HEK293 (cell line): ENCODE data around the gene SF3B5.
A peak's percentile ranks its signal among the peaks of the same experiment; 100 is the strongest.

Experiments
- CTCF ChIA-PET: fragments of 350-600 bp; formaldehyde crosslinking; extraction: SDS; loops from one replicate; lab custom pipeline; 2021; ENCODE audit warnings: antibody characterized with exemption; lab: Yijun Ruan, JAX
- POLR2A ChIA-PET: fragments of 300-600 bp; formaldehyde crosslinking; extraction: SDS; loops from one replicate; lab custom pipeline; 2020; ENCODE audit warnings: antibody characterized with exemption, inconsistent platforms; lab: Yijun Ruan, JAX
- H3K27ac ChIP-seq: fragments of 200-500 bp; sonication (Bioruptor generic); 2 replicates; pipeline ENCODE4 v1.5.1; 2014; ENCODE audit warnings: low read depth, low read length, control low read depth, inconsistent platforms; ENCODE audit errors: extremely low read depth
- H3K36me3 ChIP-seq, 2 experiments: fragments of 200-500 bp in 1 of 2; sonication (Bioruptor generic) in 1 of 2; 1 replicate in 1 of 2; 2 replicates in 1 of 2; pipeline ENCODE4 v1.5.1; 2014 to 2017; ENCODE audit warnings: inconsistent platforms in 2 of 2, low read length in 2 of 2; ENCODE audit not compliant: control insufficient read depth in 2 of 2, insufficient read depth in 1 of 2
- H3K4me1 ChIP-seq: fragments of 200-500 bp; sonication (Bioruptor generic); 2 replicates; pipeline ENCODE4 v1.5.1; 2014; ENCODE audit warnings: mild to moderate bottlenecking, low read length, inconsistent platforms; ENCODE audit not compliant: control insufficient read depth, insufficient read depth
- H3K4me3 ChIP-seq: 2 replicates; pipeline ENCODE4 v1.5.1; 2011; ENCODE audit warnings: low read depth, mild to moderate bottlenecking, control low read depth, low read length, moderate library complexity
- H3K9me3 ChIP-seq: fragments of 200-500 bp; sonication (Bioruptor generic); 2 replicates; pipeline ENCODE4 v1.5.1; 2014; ENCODE audit warnings: low read depth, low read length, inconsistent platforms; ENCODE audit not compliant: control insufficient read depth, insufficient read depth
- IKZF3 ChIP-seq: fragments of 450-650 bp; IDR thresholded peaks from 2 replicates; pipeline ENCODE4 v1.5.0; 2018; ENCODE audit warnings: missing biosample characterization, mild to moderate bottlenecking, missing genetic modification characterization, moderate library complexity
- KLF17 ChIP-seq: fragments of 450-650 bp; formaldehyde crosslinking; IDR thresholded peaks from 2 replicates; pipeline ENCODE4 v1.5.1; 2016; ENCODE audit warnings: missing biosample characterization, missing genetic modification characterization
- PRDM10 ChIP-seq: fragments of 450-650 bp; formaldehyde crosslinking; IDR thresholded peaks from 2 replicates; pipeline ENCODE4 v1.5.1; 2016; ENCODE audit warnings: missing biosample characterization, missing genetic modification characterization
- REPIN1 ChIP-seq: fragments of 450-650 bp; formaldehyde crosslinking; IDR thresholded peaks from 2 replicates; pipeline ENCODE4 v1.5.1; 2017; ENCODE audit warnings: missing biosample characterization, missing genetic modification characterization, low read depth
- SP2 ChIP-seq: fragments of 450-650 bp; formaldehyde crosslinking; IDR thresholded peaks from 2 replicates; pipeline ENCODE4 v1.5.1; 2016; ENCODE audit warnings: missing biosample characterization, missing genetic modification characterization
- ZBTB11 ChIP-seq: fragments of 450-650 bp; formaldehyde crosslinking; conservative IDR thresholded peaks from 2 replicates; pipeline ENCODE4 v1.5.1; 2016; ENCODE audit warnings: low read depth, missing biosample characterization, missing genetic modification characterization
- ZNF140 ChIP-seq: fragments of 450-650 bp; formaldehyde crosslinking; IDR thresholded peaks from 2 replicates; pipeline ENCODE4 v1.5.1; 2016; ENCODE audit warnings: missing biosample characterization, missing genetic modification characterization
- ZNF148 ChIP-seq: fragments of 450-650 bp; formaldehyde crosslinking; IDR thresholded peaks from 2 replicates; pipeline ENCODE4 v1.5.0; 2017; ENCODE audit warnings: missing biosample characterization, missing genetic modification characterization, borderline replicate concordance
- ZNF211 ChIP-seq: fragments of 450-650 bp; formaldehyde crosslinking; IDR thresholded peaks from 2 replicates; pipeline ENCODE4 v1.5.1; 2016; ENCODE audit warnings: low read depth, missing biosample characterization, missing genetic modification characterization
- ZNF221 ChIP-seq: fragments of 450-650 bp; formaldehyde crosslinking; IDR thresholded peaks from 2 replicates; pipeline ENCODE4 v1.5.1; 2017; ENCODE audit warnings: missing biosample characterization, missing genetic modification characterization, borderline replicate concordance
- ZNF341 ChIP-seq: fragments of 450-650 bp; formaldehyde crosslinking; IDR thresholded peaks from 2 replicates; pipeline ENCODE4; 2016; ENCODE audit warnings: low read depth, missing biosample characterization, missing genetic modification characterization
- ZNF366 ChIP-seq: fragments of 450-650 bp; formaldehyde crosslinking; conservative IDR thresholded peaks from 2 replicates; pipeline ENCODE4 v1.5.1; 2016; ENCODE audit warnings: missing biosample characterization, missing genetic modification characterization
- ZNF449 ChIP-seq: fragments of 450-650 bp; formaldehyde crosslinking; IDR thresholded peaks from 2 replicates; pipeline ENCODE4 v1.5.1; 2017; ENCODE audit warnings: missing biosample characterization, mild to moderate bottlenecking, missing genetic modification characterization, moderate library complexity
- ZNF510 ChIP-seq: fragments of 450-650 bp; formaldehyde crosslinking; IDR thresholded peaks from 2 replicates; pipeline ENCODE4 v1.5.1; 2018; ENCODE audit warnings: mild to moderate bottlenecking, missing genetic modification characterization, missing biosample characterization; ENCODE audit not compliant: insufficient replicate concordance
- ZNF518A ChIP-seq: fragments of 450-650 bp; formaldehyde crosslinking; conservative IDR thresholded peaks from 2 replicates; pipeline ENCODE4 v1.5.1; 2016; ENCODE audit warnings: low read depth, missing biosample characterization, missing genetic modification characterization

Gene SF3B5

GRCh38 chr6:144095134-144096002 is at the start of gene SF3B5:
TSS of gene SF3B5 (minus strand) at chr6:144095573. CDS start at chr6:144095497, 76 bp downstream.
- peak within 1 kb of the TSS; percentile 42; the same call in 1 of the 2 replicates for H3K27ac ChIP-seq
- CTCF ChIA-PET, result interaction anchor here (0.6 to 0.7 kb wide), 3 partner anchors 8 to 520 kb away, joined by 3 read pairs; no protein-coding TSS in a partner anchor
- no peaks in the 10 kb centered on the region for H3K9me3 ChIP-seq
- H3K4me3 ChIP-seq, result peak within 1 kb of the TSS; percentile 69
- peaks cover 3 to 9% of the 10 kb centered on the region in 2 experiments; a peak in 2 of 3 replicates for H3K36me3 ChIP-seq
- POLR2A ChIA-PET, result interaction anchor here (0.6 to 1.7 kb wide), 6 partner anchors 12 to 599 kb away, joined by 3 to 7 read pairs (median 4); partner anchors contain the start of gene LTV1
- peaks cover 5% of the 10 kb centered on the region for H3K4me1 ChIP-seq
- TF ChIP-seq ZNF449, result no peak
- TF ChIP-seq IKZF3, result no peak
- TF ChIP-seq ZNF366 (tag by site-specific recombination), result no peak
- no peak for TF ChIP-seq ZNF140 (tag by site-specific recombination)
- peak; percentile 51; the same call in 1 of the 2 replicates for TF ChIP-seq KLF17 (tag by site-specific recombination)
- no peak for TF ChIP-seq PRDM10 (tag by site-specific recombination)
- TF ChIP-seq ZNF518A (tag by site-specific recombination), result peak; percentile 77
- TF ChIP-seq ZNF221 (tag by site-specific recombination), result no peak
- TF ChIP-seq ZNF148 (tag by site-specific recombination), result no peak
- TF ChIP-seq ZNF510 (tag by site-specific recombination), result no peak
- TF ChIP-seq SP2 (tag by site-specific recombination), result peak; percentile 99
- peak; percentile 27; the same call in 1 of the 2 replicates for TF ChIP-seq ZBTB11
- TF ChIP-seq REPIN1 (tag by site-specific recombination), result peak; percentile 80; the same call in 1 of the 2 replicates
- TF ChIP-seq ZNF211 (tag by site-specific recombination), result no peak
- peak; percentile 59 for TF ChIP-seq ZNF341 (tag by site-specific recombination)
